Suprapubic skin (tissue), 4 donors: ENCODE results near the gene NECAB3.

Experiments
- EP300 ChIP-seq: sonication (generic); formaldehyde crosslinking; IDR thresholded peaks from one replicate; pipeline ENCODE4 v1.6.1; 2017; ENCODE audit warnings: antibody characterized with exemption
- POLR2A ChIP-seq, 2 donors: fragments of 450-650 bp; IDR thresholded peaks; one replicate each; pipeline ENCODE4 v1.6.1; 2017; ENCODE audit warnings: antibody characterized with exemption in 2 of 2, mild to moderate bottlenecking in 2 of 2, moderate library complexity in 2 of 2
- POLR2AphosphoS5 ChIP-seq, 3 donors: sonication (generic); formaldehyde crosslinking; IDR thresholded peaks; one replicate each; pipeline ENCODE4 v1.6.1; 2017; ENCODE audit warnings: antibody characterized with exemption in 3 of 3
- TF ChIP-seq, protein P1 (sequence below), 2 donors: fragments of 200-600 bp in 1 of 2; fragments of 450-650 bp in 1 of 2; sonication (generic) in 1 of 2; IDR thresholded peaks; one replicate each; pipeline ENCODE4 v1.5.1; 2016 to 2019; ENCODE audit warnings: antibody characterized with exemption in 2 of 2, mild to moderate bottlenecking in 1 of 2, moderate library complexity in 1 of 2

GRCh38 chr20:33660685-33661058 is 13.6 kb downstream of the NECAB3 start:
- TF ChIP-seq POLR2A (IDR thresholded peaks at IDR 0.05): no peak
- TF ChIP-seq, protein P1, sequence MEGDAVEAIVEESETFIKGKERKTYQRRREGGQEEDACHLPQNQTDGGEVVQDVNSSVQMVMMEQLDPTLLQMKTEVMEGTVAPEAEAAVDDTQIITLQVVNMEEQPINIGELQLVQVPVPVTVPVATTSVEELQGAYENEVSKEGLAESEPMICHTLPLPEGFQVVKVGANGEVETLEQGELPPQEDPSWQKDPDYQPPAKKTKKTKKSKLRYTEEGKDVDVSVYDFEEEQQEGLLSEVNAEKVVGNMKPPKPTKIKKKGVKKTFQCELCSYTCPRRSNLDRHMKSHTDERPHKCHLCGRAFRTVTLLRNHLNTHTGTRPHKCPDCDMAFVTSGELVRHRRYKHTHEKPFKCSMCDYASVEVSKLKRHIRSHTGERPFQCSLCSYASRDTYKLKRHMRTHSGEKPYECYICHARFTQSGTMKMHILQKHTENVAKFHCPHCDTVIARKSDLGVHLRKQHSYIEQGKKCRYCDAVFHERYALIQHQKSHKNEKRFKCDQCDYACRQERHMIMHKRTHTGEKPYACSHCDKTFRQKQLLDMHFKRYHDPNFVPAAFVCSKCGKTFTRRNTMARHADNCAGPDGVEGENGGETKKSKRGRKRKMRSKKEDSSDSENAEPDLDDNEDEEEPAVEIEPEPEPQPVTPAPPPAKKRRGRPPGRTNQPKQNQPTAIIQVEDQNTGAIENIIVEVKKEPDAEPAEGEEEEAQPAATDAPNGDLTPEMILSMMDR (IDR thresholded peaks at IDR 0.05): no peak
- TF ChIP-seq EP300: no peak
- TF ChIP-seq POLR2AphosphoS5 (IDR thresholded peaks at IDR 0.05): no peak
